ENCODE measurements around the gene XRCC1.

GRCh38 chr19:43622956-43623355 is 47.6 kb upstream of the XRCC1 start:
- TF ChIP-seq SALL2 (tag by site-specific recombination; IDR thresholded peaks at IDR 0.05; ENCODE audit: borderline replicate concordance): no peak
- no peak for TF ChIP-seq ZNF350 (tag by site-specific recombination; IDR thresholded peaks at IDR 0.05)
- no peak for TF ChIP-seq ZBTB26 (tag by site-specific recombination; optimal IDR thresholded peaks at IDR 0.05)
- no peak for TF ChIP-seq ZNF488 (tag by site-specific recombination; IDR thresholded peaks at IDR 0.05)
- TF ChIP-seq, protein P1, sequence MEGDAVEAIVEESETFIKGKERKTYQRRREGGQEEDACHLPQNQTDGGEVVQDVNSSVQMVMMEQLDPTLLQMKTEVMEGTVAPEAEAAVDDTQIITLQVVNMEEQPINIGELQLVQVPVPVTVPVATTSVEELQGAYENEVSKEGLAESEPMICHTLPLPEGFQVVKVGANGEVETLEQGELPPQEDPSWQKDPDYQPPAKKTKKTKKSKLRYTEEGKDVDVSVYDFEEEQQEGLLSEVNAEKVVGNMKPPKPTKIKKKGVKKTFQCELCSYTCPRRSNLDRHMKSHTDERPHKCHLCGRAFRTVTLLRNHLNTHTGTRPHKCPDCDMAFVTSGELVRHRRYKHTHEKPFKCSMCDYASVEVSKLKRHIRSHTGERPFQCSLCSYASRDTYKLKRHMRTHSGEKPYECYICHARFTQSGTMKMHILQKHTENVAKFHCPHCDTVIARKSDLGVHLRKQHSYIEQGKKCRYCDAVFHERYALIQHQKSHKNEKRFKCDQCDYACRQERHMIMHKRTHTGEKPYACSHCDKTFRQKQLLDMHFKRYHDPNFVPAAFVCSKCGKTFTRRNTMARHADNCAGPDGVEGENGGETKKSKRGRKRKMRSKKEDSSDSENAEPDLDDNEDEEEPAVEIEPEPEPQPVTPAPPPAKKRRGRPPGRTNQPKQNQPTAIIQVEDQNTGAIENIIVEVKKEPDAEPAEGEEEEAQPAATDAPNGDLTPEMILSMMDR (tag by site-specific recombination; IDR thresholded peaks at IDR 0.05): no peak
- no peak for TF ChIP-seq SCRT2 (tag by site-specific recombination; IDR thresholded peaks at IDR 0.05)
- TF ChIP-seq ZNF155 (tag by site-specific recombination; IDR thresholded peaks at IDR 0.05): no peak
- TF ChIP-seq ZNF302 (tag by site-specific recombination; IDR thresholded peaks at IDR 0.05; ENCODE audit: low read depth): no peak
- no peak for TF ChIP-seq ZNF549 (tag by site-specific recombination; IDR thresholded peaks at IDR 0.05)

Measured in HEK293 (cell line).